ENCODE results near the gene RAI14.

- TF ChIP-seq CTCF (IDR thresholded peaks at IDR 0.05; ENCODE audit: insufficient read depth, low read depth, low read length) (no peak), EZH2 (IDR thresholded peaks at IDR 0.05; ENCODE audit: insufficient read depth, low read length) (no peak)
Observed at GRCh38 chr5:34881246-34881645, 225.1 kb downstream of the RAI14 start.

All from astrocyte (in vitro differentiated cells and primary cell).